Prostate gland (tissue), 2 donors: ENCODE measurements around the gene B3GALT6.

Experiments used
- CTCF ChIP-seq, 4 experiments: fragments of 200-600 bp in 2 of 4; fragments of 450-650 bp in 2 of 4; sonication (generic) in 2 of 4; IDR thresholded peaks; 1 replicate in 3 of 4; 2 replicates in 1 of 4; pipeline ENCODE4 v1.5.1; 2016 to 2019; ENCODE audit warnings: antibody characterized with exemption in 4 of 4, mild to moderate bottlenecking in 2 of 4, moderate library complexity in 2 of 4
- POLR2A ChIP-seq: fragments of 450-650 bp; IDR thresholded peaks from one replicate; pipeline ENCODE4 v1.6.1; 2016; ENCODE audit warnings: antibody characterized with exemption, mild to moderate bottlenecking

- TF ChIP-seq CTCF (IDR thresholded peaks at IDR 0.05) (no peak), POLR2A (no peak)
Measured at GRCh38 chr1:1207571-1207892, 24.5 kb upstream of the B3GALT6 start.
